SHP77 (cell line): ENCODE data around the gene LNPEP.
A peak's percentile ranks its signal among the peaks of the same experiment; 100 is the strongest.

Source experiments
- DNase-seq, 2 experiments: peaks; one replicate each; lab custom pipeline; 2025; lab: John Stamatoyannopoulos, UW

The LNPEP gene

DNA sequence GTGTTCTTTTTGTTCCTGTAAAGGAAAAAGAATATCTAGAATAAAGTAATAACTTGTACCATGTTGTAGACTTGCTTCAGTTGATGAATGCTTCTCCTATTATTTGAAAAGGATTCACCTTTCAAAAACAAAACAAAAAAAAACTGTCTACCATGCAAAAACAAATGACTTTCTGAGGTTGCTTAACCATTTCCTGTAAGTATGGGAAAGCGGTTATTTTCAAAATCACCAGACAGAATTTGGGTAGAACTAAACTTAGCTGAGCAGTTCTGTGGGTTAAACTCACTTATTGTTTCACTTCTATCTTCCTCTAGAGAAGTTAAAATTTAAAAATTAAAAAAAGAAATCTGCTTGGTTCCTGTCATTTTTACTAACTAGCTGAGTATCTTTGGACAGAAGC is 25.2 kb downstream of the LNPEP start:
- DNase-seq, result no peak

DNA sequence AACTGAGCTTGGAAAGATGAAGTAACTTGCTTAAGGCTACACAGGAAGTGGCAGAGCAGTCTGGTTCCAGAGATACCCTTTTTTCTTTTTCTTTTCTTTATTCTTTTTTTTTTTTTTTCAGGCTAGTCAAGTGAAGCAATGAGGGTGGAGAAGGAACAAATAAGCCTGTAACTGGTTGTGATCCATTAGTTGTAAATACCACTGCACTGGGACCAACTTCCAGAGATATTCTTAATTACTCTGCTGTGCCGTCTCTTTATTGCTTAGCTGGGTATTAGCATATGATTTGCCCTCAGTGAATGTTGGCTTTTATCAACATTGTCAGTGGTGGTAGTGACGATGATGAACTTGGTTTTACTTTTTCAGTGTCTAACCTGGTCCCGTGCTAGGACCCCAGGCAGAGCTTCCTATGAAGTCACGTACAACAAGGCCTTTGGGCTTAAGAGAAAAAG is 26.7 kb downstream of the LNPEP start:
- DNase-seq, result no peak

DNA sequence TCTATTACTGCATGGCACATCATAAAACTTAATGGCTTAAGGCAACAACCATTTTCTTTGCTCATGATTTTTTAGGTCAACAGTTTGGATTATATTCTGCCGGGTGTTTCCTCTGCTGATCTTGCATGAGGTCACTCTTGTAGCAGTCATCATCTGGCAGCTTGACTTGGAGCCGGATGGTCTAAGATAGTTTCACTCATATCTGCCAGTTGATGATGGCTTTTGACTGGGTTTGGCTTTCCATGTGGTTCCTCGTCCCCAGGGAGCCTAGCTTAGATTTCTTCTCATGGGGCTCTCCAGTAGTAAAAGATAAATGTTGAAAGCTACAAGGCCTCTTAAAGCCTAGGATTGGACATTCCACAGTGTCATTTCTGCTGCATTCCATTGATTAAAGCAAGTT is 27.4 kb downstream of the LNPEP start:
- no peak for DNase-seq

DNA sequence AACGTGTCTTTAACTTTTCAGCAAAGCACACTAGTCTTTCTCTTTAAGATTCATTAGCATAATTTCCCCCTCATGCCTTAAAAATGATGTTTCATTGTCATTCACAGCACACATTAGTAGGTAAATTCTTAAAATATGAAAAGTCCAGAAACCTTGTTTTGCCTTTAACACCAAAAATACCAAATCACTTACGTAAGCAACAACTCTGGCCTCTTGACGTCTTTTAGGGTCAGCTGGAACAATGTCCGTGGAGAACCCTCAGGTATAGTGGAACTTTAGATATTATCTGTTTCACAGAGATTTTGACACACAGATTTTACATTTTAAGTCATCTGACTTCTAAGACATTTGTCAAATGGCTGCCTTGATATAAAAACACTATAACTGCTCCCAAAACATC is 30.9 kb downstream of the LNPEP start:
- no peak for DNase-seq

DNA sequence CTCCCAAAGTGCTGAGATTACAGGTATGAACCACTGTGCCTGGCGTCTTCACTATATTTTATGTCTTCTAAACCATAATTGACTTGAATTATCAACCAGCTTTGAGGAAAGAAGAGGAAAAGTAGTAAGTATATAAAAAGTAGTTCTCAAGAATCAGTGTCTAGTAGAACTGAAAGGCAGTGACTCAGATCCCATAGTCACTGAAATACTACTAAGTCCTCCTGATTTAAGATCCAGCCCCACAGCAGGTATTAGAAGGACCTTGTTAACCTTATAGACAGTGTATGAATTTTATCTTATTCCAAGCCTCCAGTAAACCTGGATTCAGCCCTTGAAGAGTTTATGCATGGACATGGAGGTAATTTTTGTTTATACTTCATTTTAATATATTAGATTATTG is 31.5 kb downstream of the LNPEP start:
- DNase-seq, result no peak

DNA sequence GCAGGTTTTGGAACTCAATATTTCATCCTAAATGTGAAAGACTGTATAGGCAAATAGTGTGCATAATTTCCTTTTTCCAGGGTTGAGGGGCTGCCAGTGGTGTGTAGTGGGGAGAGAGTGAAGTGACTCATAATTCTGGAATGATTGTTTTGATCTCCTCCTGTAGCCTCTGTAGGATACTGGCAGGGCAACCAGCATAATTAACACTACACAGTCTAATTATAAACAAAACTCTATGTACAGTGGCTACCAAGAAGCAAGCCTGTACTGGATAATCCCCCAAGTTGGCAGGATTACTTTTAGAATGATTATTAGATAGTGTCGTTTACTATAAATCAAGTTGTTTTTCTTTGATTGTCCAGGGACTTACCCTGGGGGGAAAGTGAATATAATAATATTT is 32.2 kb downstream of the LNPEP start:
- no peak for DNase-seq

DNA sequence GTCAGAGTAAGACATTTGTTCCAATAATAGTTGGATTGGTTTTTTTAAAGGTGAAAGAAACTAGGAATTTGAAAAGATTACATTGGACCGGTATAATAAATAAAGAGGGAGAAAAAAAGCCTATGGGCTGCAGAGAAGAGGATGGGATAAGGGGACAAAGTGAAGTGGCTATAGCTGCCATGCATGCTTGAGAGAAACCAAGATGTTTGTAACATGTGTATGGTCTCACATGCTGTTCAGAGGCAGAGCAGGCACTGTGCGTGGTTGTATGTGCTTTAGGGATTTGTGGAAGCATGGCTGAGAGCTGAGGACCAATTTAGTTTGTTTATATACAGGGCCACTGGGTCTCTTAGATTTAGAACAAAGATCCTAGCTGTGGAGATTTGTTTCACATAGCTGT is 32.7 kb downstream of the LNPEP start:
- DNase-seq, result no peak

DNA sequence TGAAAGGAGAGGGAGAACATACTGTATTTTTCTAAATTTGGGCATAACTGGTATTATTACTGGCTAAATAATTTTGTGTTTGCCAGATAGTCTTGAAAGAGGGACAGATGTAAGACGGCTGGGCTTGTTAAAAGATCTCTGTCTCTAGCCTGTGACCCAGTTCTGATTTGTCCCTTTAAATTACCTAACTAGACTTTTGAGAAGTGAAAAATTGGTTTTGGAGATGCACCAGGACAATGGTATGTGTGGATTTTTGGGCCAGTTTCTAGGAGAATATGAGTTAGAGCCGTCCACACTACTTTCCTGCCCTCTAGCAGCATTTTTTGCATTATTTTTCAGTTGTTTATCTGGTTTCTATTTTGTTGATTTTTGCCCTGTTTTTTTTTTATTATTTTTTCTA is 33.5 kb downstream of the LNPEP start:
- no peak for DNase-seq

DNA sequence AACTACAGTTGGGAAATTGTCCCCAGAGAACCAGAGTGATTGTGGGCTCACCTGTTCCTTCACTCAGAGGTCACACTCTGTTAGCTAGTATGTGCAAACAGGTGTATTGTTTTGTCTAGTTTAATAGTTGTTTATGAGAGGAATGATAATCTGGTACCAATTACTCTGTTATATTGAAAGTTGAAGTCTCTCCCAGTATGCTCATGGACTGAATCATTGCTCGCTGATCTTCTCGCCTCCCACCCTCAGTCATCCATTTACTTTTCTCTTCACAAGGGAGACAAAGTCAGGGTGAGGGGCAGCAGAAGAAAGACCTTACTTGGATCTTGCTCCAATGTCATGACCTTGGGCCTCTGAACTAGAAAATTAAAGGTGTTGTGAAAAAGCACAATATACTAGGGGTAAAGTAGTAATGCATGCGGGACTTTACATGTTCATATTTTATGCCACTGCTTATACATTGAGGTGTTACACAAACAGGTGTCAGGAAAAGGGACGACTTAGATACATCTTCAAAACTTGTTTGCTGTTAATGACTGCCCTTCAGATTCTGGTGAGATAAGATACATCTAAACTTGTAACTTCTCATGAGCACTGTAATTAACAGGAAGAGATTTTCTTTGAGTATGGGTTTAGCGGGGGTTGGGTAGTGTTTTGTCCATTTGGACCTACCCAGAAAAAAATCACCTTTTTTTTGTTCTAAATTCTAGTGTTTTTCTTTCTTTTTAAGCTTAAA is 36.9 kb downstream of the LNPEP start:
- DNase-seq, result no peak

DNA sequence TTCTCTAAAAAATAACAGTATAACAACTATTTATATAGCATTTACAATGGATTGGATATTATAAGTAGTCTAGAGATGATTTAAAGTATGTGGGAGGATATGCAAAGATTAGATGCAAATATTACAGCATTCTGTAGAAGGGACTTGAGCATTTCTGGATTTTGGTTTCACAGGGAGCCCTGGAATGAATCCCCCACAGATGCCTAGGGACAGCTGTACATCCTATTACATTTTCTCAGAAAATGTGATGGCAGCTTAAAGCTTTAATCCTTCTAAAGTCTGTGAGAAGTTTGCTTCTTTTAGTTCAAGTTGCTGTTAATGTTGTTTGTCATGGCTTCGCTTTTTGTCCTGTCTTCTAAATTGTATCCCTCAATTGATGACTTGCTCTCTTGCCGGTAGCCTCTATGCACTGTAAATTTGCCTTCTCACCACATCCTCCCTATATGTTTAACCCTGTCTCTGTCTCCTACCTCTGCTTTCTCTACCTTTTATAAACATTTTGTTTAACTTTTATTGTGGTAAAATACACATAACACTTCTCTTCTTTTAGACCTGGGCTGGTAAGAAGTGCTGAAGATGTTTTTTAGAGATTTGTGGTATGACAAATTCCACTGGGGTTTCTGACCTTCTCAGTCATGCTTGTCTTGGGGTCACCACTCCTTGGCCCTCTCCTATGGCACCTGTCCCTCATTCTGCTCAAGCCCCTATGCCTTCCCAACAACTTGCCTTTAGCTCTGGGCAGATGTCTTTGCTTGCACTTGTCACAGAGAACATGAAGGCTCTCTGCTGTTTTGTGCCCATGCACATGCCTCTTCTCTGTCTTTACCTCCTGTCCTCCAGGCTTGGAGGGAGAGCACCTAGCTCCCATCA is 37.9 kb downstream of the LNPEP start:
- DNase-seq, result no peak

DNA sequence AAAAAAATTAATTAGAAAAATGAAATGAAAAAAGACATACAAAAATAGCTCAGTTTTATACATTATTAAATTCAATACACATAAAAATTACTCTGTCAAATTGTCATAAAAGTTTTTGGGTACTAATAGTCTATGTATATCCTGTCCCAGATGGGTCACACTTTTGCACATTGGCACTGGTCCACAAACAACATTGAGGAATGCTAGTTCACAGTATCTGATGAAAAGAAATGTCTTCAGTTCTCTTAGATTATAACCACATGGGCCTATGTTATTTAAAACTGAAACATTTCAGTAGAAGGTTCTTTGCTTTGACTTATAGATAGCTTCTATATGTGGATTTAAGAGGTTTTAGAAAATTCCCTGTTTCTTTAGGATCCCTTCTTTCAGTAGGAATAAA is 39.8 kb downstream of the LNPEP start:
- DNase-seq, result no peak

DNA sequence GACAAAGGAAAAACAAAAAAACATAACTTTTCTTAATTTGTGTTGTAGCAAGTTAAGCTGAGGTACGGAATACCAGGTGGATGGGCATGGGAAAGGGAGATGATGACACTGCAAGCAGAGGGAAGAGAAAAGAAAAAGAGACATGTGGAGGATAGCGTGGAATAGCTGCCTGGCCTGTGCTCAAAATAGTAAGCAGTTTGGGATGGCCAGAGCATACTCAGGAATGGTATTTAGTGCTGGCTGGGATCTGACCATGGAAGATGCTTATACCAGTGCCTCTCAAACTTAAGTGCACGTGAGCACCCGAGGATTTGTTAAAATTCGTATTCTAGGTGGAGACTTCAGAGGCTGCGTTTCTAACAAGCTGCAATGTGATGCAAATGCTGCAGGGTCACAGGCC is 41.3 kb downstream of the LNPEP start:
- DNase-seq, result no peak

DNA sequence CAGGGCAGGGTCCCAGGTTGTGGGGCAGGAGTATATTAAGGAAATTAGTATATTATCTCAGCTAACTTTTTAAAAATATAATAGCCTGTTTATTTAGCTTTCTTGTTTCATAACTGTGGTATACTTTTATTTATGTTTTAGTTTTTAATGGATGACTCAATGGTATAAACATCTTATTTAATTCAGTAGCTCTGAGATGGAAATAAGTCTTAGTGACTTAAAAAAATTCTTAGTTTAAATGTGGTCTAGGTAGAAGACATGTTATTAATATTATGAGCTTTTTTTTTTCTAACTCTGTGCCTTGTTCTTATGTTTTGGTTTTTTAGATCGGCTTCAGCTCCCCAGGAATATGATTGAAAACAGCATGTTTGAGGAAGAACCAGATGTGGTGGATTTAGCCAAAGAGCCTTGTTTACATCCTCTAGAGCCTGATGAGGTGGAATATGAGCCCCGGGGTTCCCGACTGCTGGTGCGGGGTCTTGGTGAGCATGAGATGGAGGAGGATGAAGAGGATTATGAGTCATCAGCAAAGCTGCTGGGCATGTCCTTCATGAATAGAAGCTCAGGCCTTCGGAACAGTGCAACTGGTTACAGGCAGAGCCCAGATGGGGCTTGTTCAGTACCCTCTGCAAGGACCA is 43.1 kb downstream of the LNPEP start:
- no peak for DNase-seq

DNA sequence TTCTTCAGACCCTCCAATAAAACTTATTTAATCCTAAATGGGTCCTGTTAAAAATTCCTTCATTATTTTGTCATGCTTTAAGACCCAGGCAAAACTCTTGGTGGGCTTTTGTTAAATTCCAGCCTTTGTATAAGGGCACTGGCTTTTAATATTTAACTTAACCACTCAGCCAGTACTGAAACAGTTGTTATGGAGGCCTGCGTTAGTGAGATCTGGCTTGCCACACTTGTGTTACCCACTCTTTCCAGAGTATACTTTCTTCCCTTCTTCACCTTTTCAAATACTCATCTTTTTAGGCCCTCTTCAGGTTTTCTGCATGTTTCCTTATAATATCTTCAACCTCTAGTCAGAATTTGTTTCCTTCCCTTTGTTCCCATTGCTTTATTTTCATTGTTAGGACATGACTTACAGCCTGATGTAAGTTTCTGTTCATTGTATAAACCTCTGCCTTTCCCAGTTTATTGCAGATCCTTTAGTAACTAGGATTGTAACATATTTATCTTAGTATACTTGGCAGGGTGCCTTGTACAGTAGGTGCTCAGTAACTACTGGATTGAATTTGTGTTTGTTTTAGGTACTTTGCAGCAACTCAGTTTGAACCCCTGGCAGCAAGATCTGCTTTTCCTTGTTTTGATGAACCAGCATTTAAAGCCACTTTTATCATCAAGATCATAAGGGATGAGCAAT is 48.8 kb downstream of the LNPEP start:
- no peak for DNase-seq

DNA sequence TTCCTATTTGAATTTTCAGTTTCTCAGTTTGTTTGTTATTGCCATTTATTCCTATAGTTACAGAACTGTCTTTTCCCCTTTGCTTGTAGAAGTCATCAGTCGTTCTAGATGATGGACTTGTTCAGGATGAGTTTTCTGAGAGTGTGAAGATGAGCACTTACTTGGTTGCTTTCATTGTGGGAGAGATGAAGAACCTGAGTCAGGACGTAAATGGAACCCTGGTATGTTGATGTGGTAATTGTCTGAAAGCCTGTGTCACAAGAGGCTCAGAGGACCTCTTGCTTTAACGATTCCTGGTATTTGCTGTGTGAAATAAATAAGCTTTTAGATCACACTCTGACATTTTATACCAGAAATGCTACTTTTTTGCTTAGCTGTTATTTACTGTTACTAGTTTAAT is 50.6 kb downstream of the LNPEP start:
- no peak for DNase-seq

DNA sequence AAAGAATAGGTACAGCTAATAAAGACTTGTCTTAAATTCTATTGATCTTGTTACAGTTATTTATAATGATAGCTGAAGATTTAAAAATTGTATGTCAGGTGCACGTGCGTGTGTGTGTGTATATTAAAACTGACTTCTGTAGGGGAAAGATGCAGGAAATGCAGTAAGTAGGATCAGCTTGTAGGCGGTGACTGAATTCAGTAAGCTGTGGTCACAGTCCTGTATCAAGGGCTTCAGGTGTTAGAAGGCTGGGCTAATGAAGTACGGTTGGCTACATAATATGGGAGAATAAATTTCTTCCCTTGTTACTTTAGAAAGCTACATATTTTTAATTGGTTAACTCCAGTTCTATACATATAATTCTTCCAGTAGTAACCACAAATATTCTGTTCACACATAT is 54.2 kb downstream of the LNPEP start:
- no peak for DNase-seq

DNA sequence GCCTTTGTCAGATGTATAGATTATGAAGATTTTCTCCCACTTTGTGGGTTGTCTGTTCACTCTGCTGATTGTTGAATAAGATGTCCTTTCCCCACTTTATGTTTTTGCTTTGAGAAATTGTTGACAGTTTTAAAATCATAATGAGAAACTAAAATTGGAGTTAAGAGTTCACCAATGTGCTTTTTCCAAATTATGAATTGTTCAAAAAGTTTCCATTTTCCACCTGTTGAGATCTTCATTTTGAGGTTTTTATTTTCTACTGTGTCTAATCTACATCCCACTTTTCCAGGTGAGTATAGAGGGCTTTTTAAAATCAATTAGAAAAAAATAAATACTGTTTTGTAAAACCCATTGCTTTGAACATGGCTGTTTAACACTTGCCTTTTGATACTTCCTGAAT is 55.8 kb downstream of the LNPEP start:
- DNase-seq, result no peak

DNA sequence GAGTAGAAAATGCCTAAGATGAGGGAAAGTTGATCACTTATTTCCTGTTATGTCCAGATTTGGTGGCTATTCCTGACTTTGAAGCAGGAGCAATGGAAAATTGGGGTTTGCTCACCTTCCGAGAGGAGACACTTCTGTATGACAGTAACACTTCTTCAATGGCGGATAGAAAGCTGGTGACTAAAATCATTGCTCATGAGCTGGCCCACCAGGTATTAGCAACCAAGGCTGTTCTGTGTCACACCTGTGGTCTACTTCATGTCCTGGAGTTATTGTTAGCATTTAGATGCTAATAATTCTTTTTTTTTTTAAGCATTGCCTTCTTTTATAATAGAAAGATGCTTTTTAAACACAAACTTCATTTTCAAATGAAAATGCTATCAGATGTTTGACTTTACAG is 57.9 kb downstream of the LNPEP start:
- no peak for DNase-seq

DNA sequence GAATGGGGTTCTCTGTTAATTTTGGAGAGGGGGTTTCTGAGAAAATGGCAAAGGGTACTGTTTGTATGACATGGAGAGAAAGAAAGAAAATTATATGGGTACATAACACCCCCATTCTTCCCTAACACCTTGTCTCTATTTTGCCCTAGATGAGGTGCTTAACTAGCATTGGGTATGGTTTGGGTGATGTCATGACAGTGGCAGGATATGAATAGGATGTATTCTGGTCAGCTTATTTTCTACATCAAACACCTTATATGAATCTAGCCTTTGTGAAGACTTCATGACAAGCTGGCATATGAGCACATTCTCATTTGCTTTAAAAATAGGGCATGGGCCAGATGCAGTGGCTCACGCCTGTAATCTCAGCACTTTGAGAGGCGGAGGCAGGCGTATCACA is 58.6 kb downstream of the LNPEP start:
- DNase-seq, result no peak

DNA sequence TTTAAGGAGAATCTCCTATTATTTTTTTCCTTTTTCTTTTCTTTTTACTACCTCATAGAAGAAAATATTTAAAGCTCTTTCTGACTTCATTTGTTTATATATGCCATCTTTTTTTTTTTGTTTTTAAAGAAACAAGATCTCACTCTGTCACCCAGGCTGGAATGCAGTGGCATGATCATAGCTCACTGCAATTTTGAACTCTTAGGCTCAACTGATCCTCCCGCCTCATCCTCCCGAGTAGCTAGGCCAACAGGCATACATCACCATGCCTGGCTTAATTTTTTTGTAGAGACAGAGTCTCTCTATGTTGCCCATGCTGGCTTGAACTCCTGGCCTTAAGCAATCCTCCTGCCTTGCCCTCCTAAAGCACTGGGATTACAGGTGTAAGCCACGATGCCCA is 59.5 kb downstream of the LNPEP start:
- DNase-seq, result no peak

DNA sequence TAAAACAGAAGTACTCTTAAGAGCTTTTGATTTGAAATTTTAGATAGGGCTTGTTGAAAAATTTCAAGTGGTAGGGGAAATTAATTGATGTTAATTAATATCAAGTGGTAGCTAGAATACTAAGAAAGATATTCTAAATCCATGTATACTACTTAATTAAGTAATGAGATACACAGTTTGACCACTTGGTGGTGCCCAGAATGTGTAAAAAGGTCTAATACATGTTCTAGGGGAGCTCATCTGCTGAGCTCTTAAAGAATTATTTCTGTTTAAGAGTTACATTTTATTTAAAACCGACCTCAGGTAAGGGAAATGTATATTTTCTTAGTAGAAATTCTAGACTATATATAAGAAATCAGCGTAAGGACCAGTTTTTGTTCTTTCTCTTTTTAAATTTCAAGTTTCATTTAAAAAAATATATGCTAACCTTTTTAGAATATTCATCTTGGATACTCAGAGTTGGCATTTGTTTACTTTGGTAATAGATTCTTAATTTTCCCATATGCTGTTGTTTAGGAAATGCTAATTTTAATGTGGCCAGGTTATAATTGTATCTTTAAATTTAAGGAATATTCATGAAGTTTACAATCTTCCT is 61.5 kb downstream of the LNPEP start:
- peak; percentile 2 to 10 for DNase-seq

DNA sequence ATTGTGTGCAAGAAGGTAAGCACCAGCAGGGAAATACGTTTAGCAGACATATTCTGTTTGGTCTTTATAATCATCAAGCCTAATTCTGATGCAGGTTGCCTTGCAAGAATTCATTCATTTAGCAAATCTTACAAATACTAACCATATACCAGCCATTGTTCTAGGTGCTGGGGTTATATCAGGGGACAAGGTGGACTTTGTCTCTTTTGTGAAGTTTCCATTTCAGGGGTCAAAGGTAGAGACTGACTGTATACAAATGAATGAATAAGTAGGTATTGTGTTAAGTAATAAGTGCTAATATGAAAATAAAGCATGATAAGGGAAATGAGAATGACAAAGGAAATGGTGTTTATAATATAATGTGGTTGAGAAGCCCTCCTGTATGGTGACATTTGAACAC is 64.0 kb downstream of the LNPEP start:
- DNase-seq, result no peak
